ENCODE data around the gene GLRA3.
A peak's percentile ranks its signal among the peaks of the same experiment; 100 is the strongest.
"Not testable (repeated sequence)": the region's sequence is repeated elsewhere in the genome, so short reads cannot be mapped to it uniquely, and the experiment has no call there.

The GLRA3 gene

DNA sequence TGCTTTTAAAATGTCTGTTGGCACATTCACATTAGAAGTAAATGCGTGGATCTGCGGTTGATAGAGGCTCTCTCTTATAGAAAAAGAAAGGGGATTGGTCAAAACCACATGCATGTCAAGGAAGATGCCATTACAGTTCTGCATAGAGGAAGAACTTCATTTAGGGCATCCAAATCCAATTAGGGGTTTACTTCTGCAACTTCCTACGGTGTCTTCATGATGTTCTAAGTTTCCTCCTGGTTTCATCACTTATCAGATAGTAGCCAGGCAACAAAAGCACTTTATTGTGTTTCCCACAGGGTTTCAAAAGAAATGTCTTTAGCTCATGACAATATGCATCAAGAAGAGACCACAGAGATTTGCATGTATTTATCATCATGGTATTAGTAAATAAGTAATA is 170.8 kb downstream of the GLRA3 start:
- no peak for DNase-seq (ENCODE audit: low spot score)

DNA sequence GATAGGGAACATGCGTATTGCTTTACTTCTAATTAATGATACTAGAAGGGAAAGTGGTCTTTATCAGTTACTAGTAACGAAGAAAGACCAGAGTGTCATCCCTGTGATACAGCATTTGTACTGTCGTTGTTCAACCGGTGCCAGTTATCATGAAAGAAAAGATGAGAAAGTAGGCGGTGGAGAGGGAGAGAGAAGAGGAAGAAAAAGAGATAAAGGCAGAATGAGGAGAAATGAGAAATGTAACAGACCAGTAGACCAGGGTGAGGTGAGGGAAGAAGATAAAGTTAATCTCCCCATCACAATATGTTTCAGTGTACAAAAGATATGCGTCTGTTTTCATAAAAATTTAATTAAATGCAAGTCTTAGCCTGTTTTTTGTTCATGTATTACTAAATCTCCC is 171.6 kb downstream of the GLRA3 start:
- no peak for DNase-seq (ENCODE audit: low spot score)

DNA sequence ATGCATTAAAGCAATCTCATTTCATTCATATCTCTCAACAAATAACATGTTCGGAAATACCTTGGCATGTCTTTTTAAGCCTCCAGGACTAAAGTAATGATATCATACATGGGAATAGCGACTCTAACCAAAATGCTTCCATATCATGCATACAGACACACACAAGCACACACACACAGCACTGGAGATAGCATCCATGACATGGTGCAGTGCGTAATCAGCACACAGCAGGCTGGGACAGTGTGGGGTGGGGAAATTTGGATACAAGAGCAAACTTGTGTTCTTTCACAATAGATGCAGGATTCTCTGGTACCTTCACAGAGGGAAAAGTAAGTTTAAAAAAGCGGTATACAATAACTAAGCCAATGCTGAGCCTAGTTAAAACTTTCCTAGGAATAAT is 174.4 kb downstream of the GLRA3 start:
- DNase-seq (ENCODE audit: low spot score): no peak

DNA sequence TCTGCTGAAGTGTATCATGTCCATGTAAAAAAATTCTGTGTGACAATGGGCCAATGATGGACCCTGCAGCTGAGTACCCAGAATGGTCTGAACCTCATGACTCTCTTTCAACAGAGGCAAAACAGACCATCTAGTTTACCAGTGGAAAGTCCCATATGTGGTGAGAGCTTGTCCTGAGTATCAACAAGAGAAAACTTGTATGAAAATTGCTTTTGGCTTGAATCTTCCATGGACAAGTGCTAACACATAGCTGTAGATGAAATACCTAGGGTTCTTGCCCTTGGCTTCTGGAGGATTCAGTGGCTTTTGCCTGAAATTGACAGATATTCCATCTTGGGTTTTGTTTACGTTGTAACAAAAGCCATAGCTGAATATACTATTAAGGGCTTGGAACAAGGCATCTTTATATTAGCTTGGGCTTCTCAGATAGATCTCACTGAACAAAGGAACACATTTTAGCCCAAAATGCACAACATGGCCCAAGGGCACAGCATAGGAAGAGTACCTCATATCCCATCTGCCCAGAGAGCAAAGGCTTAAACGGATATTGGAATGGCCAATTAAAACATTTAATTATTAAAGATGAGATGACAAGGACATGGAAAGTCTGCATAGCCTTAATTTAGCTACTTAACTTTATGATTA is 178.2 kb downstream of the GLRA3 start:
- DNase-seq (ENCODE audit: low spot score): no peak

DNA sequence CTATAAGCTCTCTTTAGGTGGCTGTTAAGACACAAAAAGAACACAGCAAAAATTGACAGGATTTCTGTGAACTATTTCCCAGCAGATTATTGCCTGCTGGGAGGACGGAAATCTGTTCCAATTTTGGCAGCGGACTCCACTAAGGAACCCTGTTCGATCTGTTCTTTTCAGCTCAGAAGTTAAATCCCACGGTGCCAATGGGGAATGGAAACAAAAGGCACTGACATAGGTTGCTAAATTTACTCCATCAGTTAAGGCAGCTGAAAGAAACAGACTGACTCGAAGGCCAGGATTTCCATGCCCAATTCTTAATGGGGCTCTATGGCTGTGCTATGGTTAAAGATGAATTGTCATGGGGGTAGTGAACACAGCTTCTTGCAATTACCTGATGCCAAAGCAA is 180.2 kb downstream of the GLRA3 start:
- DNase-seq (ENCODE audit: low spot score): no peak

DNA sequence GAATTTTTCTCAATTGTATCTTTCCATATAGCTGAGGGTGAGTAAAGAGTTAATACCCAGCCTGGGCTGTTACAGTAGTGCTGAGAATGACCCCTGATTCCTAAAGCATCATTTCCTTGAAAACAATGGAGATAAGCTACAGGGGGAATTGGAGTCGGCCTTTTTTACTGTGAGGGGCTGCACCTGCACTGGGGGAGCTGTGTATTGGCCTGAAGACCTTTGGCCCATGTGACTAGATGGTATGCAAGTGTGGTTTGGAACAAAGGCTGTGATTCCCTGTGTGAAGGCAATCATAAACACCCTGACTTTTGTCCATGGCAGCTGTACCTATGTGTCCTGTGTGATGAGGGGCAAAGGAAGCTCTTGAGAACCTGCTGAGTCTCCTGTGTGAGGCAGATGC is 182.7 kb downstream of the GLRA3 start:
- DNase-seq (ENCODE audit: low spot score): no peak

DNA sequence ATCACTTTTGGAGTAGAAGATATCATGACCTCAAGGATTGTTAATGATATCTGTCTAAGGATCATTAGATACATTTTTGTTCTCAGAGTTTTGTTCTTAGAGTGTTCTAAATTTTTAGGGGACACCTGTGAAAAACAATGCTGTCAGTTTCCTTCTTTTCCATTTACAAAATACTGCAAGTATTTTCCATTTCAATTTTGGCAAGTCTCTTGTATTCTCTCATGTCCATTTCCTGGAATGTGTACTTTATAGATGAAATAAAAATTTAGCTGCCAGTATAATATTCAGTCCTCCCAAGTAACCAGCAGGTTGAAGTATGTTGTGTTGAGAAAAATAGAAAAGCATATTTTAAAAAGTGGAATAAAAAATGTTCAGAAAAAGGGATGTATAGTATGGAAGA is 188.9 kb downstream of the GLRA3 start:
- no peak for DNase-seq (ENCODE audit: low spot score)

DNA sequence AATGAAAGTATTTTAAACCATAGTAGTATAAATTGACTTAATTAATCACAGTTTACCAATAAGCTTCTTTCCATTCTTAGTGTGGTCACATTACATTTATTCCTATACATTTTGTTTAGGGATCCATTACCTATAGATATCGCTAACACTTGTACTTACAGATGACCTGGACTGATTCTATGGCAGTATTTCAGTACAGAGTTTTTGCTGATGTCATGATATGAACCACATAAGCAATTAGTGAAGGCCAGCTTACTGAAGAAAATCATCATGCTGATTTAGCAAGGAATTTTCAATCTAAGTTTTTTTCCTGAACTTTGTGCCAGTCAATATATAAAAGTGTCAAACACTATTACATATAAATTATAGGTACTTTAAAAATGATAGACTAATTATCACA is 193.3 kb downstream of the GLRA3 start:
- DNase-seq (ENCODE audit: low spot score): no peak

DNA sequence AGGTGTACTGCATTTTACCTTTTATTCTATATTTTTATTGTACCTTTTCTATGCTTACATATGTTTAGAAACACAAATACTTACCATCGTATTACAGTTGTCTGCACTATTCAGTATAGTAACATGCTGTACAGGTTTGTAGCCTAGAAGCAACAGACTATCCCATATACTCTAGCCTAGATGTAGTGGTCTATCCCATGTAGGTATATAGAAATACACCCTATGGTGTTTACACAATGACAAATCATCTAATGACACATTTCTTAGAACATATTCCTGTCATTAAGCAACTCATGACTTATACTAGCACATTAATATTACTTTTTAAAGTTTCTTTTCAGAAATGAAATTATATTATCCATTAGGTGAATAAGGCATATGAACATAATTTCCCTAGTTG is 195.6 kb downstream of the GLRA3 start:
- DNase-seq (ENCODE audit: low spot score): no peak

DNA sequence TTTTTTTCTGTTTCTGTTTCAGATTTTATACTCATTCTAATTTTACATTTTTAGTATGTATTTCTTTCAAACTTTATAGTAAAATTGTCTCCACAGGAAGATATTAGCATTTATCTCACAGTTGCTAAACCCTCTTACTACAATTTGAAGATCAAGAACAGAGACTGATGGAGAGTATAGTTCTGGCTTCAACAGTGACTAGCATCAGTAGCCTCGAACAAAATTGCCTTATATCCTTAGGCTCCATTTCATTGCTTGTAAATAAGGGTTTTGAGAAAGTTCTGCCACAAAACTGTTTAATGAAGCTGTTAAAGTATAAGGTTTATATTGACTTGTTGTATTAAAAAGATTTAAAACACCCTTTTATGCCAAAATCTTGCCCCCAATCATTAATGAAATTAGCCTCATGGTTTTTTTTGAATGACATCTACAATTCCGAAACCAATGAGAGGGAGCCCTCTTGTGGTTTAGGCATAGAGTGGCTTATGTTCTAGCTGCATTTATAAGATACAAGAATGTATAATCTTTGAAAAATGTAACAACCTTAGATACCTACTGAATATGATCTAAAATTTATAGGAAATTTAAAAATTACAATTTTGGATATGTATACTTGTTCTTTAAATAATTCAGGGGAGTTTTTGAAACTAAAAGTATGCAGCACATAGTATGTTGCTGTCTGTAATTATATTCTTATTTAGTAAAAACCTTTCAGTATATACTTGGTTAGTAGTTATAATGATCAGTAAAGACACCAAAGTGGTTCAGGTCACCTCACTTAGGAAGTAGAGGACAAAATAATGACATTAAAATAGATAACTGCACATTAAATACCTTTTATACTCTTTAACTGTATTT is 196.9 kb downstream of the GLRA3 start:
- DNase-seq (ENCODE audit: low spot score): peak; percentile 34

DNA sequence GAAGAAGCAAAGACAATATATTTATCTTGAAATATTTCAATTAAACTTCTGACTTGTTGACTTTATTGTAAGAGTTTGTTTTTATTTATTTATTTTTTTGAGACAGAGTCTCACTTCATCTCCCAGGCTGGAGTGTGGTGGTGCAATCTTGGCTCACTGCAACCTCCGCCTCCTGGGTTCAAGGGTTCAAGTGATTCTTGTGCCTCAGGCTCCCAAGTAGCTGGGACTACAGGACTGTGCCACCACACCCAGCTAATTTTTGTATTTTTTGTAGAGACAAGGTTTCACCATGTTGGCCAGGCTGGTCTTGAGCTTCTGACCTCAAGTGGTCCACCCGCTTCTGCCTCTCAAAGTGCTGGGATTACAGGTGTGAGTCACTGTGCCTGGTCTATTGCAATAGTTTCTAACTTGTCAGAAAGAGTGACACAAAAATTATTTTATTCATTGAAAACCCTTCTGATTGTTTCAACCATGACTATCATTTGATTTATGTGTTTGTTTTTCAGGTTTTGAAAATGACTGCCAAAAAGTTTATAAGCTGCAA is 199.1 kb downstream of the GLRA3 start:
- not testable (repeated sequence) for DNase-seq (ENCODE audit: low spot score)

DNA sequence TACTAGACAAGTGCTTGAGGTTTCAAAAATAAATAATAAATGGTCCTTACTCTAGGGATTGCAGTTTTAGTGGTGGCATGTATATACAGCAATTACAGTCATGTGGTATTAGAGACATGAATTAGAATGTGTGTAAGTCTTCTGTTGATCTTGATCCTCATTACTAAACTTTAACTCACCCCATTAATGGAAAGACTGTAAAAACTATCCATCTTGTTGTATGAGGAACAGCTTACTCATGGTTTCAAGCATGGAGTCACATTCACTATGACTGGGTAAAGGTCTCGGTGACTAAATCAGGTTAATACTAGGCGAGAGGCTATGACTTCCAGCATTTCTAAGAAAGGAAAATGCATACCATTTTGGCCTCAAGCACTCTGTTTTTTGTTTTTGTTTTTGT is 199.8 kb downstream of the GLRA3 start:
- no peak for DNase-seq (ENCODE audit: low spot score)

DNA sequence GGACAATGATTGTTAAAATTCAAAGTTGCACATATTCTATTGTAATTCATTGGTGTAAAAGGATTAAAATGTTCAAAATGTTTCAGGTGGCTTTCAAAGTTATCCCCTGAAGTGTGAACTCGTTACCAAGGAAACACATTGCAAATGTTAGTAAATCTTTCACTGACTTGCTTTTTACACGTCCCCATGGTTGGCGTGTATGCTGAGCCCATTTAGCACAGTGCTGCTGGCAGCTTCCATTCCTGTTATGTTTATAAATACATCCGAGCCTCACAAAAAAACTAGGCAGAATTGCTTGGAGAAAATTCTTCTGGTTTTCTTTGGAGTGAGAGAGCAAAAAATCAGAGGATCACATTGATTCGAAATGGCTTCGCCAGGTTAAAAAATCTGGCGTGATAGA is 200.9 kb downstream of the GLRA3 start:
- DNase-seq (ENCODE audit: low spot score): no peak

DNA sequence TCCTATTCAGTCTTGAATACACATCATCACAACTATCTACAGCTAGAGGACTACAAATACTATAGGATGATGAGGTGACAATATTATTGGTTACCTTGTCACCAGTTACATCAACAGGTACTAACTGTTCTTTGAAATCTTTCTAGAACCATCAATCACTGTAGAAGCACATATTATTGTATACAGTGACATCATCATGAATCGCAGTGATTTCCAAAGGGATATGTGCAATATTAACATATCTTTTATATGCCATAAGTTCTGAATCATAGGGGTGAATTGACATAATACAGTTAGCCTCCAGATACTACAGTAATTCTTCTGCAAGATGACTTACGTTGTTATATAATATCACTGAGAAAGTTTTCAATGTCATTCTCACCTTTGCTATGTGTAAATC is 201.6 kb downstream of the GLRA3 start:
- DNase-seq (ENCODE audit: low spot score): no peak

DNA sequence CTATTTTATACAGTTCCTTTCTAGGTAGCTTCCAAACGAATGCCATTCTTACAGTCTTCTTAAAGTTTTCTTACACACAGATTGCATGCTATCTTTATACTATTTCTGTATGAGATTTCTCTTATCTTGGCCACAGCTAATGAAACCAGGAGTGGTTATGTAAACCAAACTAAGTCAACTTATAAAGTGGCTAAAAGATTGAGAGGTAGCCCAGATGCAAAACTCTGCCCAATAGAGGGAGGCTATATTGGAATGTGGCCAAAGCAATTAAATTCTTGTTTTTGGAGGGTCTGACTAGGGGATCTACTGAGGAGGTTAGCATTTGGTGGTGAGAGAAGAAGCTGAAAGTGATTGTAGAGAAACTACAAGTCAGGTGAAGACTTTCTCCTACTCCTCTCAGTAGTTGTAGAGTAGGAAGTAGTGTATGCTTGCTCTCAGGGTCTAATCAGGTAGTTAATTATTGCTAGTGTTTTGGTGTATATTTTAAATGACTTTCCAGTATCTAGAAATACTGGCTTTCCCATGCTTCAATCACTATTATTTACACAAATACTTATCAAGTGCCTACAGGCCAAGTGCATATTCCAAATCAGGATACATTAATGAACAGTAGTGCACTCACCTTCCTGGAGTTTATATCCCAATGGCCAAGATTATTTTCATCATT is 202.6 kb downstream of the GLRA3 start:
- DNase-seq (ENCODE audit: low spot score): no peak

DNA sequence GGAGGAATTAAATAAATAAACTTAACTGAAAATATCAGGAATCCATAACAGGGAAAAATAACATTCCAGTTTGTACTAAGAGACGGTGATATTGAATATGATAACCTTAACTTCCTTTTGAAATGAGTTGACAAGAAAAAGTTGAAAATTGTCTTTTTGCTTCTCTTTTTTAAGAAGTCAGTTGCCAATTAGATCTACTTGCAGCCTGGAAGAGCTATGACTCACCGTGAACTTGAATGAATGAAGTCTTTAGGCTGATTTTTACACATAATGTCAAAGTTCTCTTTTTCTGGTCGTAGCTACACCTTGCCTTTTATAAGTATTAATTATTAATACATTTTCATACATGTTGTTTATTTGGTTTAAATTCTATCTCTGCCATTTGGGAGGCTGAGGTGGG is 212.4 kb downstream of the GLRA3 start:
- DNase-seq (ENCODE audit: low spot score): no peak

DNA sequence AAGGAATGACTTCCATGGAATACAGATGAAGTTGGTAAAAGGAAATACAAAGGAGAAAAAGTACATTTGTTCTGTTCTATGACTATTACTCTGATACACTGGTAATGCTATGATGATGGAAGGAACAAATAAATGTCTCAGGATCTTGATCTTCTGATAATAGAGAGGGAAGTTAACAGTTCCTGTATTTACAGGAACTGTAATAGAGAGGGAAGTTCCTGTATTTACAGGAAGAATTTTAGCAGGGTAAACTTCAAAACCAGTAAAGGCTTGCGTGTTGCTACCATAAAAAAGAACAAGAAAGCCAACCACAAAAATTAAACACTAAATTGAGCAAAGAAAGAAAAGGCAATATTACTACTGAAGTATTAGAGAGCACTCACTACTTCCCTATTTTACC is 215.1 kb downstream of the GLRA3 start:
- DNase-seq (ENCODE audit: low spot score): no peak

DNA sequence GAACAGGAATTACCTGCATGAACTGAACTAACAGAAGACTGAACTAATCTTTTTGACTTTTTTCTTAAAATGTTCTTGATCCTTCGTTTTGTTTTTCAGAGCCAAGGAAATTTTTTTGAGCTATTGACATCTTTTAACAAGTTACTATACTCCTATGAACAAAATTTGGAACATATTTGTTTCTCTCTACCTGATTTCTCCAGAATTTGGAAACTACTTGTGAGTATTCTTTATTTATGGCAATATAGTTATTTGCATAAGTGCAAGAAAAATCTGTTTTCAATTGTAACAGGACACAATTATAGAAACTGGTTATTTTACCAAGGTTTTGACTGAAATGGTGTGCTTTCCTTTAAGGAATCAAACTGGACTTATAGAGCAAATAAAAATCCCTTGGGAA is 217.3 kb downstream of the GLRA3 start:
- DNase-seq (ENCODE audit: low spot score): no peak

DNA sequence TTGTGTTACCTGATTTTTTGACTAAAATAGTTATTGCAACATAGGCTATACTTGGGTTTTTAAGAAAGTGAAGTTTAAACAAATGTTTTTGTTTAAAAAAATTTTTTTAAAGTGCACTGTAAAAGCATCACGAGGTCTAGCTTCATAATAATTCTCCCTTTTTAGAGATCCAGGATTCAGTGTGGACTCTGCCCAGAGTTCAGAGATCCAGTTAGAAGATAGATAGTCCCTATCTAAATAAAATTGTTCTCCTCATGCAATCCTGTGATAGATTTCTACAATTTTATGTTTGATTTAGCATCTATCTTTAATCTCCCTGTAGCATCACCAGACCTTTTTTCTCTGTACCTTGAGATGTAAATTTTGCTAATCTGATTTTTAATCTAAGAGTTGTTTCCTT is 221.3 kb downstream of the GLRA3 start:
- no peak for DNase-seq (ENCODE audit: low spot score)

DNA sequence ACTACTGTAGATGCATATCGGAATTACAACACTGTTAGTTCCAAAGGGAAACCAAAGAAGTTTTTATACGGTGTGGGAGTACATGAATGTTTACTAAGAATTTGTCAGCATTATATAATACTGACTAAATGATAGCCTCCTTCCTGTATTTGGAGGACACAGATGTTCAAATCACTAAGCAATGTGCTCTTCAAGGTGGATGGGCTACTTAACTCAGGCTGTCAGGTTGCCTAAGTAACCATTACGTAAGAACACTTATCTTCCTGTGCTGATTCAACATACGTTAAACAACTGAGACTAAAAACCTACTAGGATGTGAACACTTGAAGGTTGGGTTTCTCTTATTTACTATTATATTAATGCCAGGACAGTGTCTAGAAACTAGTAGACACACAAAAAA is 224.8 kb downstream of the GLRA3 start:
- DNase-seq (ENCODE audit: low spot score): no peak

DNA sequence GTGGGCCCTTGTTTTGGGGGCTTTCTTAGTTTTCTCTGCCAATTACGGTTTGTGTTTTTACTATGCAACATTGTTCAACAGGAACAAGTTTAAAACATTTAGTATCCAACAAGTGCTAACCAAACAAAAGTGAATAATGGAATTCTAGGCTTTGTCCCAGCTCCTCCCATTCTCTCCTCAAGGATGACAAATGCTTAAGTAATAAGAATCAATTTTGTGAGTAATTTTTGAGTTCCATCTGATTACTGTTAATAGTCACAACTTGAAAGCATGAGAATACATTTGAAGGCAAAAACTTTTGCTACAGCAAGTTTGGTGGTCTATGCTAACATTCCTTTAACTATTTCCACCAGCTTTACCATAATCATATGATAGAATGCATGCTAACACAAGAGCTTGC is 228.7 kb downstream of the GLRA3 start:
- DNase-seq (ENCODE audit: low spot score): peak; percentile 30

DNA sequence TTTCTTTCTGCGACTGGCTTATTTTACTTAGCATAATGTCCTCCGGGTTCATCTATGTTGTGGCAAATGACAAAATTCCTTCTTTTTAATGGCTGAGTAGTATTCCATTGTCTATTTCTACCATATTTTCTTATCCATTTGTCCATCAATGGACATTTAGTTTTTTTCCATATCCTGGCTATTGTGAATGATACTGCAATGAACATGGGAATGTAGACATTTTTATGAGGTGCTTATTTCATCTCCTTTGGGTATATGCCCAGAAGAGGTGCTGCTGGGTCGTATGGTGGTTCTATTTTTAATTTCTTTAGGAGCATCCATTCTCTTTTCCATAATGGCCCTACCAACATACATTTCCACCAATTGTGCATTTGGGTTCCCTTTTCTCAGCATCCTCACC is 230.2 kb downstream of the GLRA3 start:
- no peak for DNase-seq (ENCODE audit: low spot score)

DNA sequence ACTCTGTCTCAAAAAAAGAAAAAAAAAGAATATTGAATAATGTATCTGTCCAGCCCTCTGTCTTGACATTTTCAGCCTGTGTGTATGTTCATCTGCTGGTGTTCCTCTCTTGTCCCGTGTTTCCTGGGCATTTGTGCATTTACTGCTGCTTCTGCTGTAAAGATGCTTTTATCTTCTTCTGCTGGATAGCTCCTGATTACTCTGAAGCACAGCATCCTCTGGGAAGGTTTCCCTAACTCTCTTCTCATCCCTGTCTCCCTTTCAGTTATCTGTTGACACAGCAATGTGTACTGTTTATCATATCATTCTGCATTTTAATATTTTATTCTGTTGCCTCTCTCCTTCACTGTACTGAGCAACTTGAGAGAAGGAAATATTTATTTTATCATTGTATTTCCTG is 232.5 kb downstream of the GLRA3 start:
- no peak for DNase-seq (ENCODE audit: low spot score)

All from AG20443 (cell line).